Activated CD4-positive, alpha-beta T cell treated with anti-CD3 and anti-CD28 coated beads, Interleukin-2, amount 50 U/mL, for 24 hours (primary cell): ENCODE data around the gene PSMD8.
"Not testable (repeated sequence)": the region's sequence is repeated elsewhere in the genome, so short reads cannot be mapped to it uniquely, and the experiment has no call there.

ENCODE experiments used
- DNase-seq, 2 donors: peaks; one replicate each; pipeline ENCODE4 v3.0.0-alpha.2; 2020; ENCODE audit warnings: low read depth in 1 of 2, low spot score in 1 of 2

Gene PSMD8

GRCh38 chr19:38374332-38375097 lies at the start of gene PSMD8:
Gene PSMD8, plus strand, starts transcription at chr19:38374571. Its CDS starts 31 bp downstream, at chr19:38374602.
- peak; percentile 95 to 98 for DNase-seq

- DNase-seq, result no peak
Measured at GRCh38 chr19:38326591-38326990, 47.8 kb upstream of the PSMD8 start.

- DNase-seq, result no peak
Measured at GRCh38 chr19:38329651-38330050, 44.7 kb upstream of the PSMD8 start.

- no peak for DNase-seq
Measured at GRCh38 chr19:38331728-38332127, 42.6 kb upstream of the PSMD8 start.

DNA sequence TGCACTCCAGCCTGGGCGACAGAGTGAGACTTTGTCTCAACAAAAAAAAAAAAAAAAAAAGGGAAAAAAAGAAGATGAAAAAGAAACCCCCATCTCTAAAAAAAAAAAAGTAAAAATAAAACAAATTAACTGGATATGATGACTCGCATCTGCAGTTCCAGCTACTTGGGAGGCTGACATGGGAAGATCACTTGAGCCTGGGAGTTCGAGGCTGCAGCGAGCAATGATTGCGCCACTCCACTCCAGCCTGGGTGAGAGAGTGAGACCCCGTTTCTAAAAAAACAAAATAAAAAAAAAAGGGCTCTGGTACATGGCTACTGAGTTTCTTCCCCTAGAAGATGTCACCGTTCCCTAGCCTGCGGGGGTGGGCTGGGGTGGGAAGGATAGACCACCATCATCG lies 41.1 kb upstream of the PSMD8 start:
- no peak for DNase-seq

GRCh38 chr19:38335949-38336637 lies 38.3 kb upstream of the PSMD8 start:
- DNase-seq, result peak; percentile 81 to 95

- DNase-seq, result peak; percentile 84 to 94
Measured at GRCh38 chr19:38336638-38337359, 37.6 kb upstream of the PSMD8 start.

- DNase-seq, result no peak
Measured at GRCh38 chr19:38337360-38337653, 37.1 kb upstream of the PSMD8 start.

DNA sequence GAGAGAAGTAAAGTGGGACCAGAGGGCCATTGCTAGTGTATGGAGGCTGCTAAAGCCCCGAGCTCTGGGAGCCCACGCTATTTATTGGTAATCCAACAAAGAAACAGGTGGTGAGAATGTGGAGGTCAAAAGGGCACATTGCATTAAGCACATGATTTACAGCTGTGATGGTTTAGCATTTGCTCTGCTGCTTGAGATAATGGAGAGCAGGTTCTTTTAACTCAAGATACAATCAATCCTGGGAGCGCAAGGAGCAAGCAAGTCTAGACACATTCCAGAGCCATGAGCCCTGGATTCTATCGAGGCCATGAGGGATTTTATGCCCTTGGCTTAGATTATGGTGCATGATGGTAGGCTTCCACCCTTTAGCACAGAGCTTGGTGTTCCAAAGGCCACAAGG lies 35.4 kb upstream of the PSMD8 start:
- not testable (repeated sequence) for DNase-seq

GRCh38 chr19:38340927-38341326 lies 33.4 kb upstream of the PSMD8 start:
- DNase-seq, result no peak

DNA sequence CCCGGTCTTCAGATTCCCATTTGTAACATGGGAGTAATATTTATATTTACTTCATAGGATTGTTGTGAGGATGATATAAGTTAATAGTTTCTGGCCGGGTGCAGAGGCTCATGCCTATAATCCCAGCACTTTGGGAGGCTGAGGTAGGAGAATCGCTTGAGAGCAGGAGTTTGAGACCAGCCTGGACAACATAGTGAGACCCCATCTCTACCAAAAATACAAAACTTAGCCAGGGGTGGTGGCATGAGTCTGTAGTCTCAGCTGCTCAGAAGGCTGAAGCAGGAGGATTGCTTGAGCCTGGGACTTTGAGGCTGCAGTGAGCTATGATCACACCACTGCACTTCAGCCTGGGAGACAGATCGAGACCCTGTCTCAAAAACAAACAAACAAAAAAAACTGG lies 27.5 kb upstream of the PSMD8 start:
- DNase-seq, result no peak

- no peak for DNase-seq
Measured at GRCh38 chr19:38350883-38351282, 23.5 kb upstream of the PSMD8 start.

DNA sequence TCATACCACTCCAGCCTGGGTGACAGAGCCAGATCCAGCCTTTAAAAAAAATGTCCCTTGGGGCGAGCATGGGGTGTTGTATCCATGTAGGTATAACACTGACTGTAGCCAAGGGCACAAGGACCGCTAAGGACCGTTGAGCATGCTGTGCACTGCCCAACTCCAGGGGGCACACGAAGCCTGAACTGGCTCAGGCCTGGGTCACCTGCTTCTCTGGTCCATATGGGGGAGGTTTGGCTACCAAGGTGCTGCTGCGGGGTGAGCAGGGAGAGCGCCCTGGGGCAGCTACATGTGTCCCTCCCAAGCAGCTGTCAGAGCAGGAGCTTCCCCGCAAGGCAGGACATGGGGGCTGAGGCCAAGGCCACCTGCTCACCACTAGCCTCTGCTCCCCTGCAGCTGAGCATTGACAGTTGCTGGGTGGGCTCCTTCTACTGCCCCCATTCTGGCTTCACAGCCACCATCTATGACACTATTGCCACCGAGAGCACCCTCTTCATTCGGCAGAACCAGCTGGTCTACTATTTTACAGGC lies 22.4 kb upstream of the PSMD8 start:
- DNase-seq, result no peak

GRCh38 chr19:38352611-38353010 lies 21.8 kb upstream of the PSMD8 start:
- no peak for DNase-seq

DNA sequence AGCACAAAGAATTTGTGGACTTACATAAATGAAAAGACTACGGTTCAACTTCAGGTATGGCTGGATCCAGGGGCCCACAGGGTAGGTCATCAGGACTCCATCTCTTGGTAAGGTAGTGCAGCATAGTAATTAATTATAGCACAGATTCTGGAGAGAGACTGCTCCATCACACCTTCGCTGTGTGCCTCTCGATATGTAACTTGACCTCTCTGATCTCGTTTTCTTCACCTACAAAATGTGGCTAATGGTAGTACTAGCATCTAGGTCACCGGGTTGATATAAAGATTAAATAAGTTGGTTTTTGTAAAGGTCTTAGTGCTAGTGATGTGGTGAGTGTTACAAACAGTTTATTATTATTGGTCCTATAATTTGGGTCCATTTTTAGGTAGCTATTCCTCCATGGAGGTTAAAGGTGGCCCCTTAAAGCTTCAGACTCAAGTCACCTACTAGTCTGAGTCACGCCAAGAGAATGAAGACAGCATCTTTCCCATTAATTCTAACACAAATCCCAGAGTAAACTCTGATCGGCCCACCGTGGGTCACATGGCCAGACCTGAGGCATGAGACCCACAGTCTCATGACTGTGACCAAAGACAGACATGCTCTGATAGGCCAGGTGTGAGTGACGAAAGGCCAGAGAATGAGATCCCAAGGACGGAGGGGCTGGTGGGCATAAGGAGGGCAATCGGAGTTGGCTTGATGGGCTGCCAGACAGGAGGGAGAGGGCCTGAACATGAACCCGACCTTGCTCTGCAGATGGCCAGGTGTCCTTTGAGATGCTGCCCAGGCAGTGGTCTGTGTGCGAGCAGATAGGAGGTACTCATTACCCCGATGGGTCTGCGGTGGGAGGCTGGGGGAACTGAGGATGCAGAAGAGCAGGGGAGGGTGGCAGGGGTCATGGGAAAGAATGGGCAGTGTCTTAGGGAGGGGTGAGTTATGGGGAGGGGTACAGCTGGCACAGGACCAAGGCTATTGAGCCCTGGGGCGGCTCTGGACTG lies 18.3 kb upstream of the PSMD8 start:
- DNase-seq, result no peak

DNA sequence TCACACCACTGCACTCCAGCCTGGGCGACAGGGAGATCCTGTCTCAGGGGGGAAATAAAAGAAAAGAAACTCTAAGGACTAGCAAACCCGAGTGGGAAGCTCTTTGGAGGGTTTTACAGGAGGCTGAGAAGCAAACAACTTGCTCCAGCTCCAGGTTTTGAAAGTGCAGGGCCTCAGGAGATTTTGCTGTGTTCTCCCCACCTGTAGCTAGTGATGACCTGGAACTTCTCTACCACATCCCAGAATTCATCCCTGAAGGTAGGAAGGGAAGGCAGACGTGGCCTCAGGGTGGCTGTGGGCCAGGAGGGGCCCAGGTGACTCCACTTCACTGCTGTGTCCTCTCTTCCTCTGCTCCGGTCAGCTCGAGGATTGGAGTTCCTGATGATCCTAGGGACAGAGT lies 16.3 kb upstream of the PSMD8 start:
- DNase-seq, result no peak

DNA sequence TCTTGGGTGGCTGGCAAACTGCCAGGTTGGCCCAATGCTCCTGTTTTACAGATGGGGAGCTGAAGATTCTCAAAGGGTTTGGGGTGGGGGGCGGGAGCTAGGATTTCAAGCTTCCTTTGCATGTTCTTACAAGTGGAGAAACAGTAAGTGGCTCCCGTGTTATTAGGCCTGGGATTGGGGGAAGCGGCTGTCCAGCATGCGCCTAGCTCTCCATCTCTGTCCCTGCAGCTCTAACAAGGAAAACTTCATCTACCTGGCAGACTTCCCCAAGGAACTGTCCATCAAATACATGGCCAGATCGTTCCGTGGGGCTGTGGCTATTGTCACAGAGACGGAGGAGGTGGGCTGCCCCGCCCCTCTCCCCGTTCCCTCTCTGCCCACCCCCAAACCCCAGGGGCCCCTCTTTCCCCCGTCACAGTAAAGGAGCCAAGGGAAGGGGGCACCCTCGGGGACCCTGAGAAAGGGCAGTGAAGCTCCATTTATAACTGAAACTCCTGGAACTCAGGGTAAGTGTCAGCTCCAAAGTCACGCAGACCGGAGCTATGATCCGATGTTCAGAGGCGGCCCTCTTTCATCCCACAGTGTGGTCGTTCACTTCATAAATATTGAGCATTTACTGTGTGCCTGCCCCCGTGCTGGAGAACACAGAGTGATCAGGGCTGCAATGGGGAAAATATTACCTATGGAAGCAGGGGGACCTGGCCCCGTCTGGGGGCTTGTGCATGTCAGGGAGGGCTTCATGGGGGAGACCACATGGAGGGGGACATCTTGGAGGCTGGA lies 14.9 kb upstream of the PSMD8 start:
- DNase-seq, result no peak

- no peak for DNase-seq
Measured at GRCh38 chr19:38360351-38360750, 14.0 kb upstream of the PSMD8 start.

GRCh38 chr19:38360839-38361631 lies 13.3 kb upstream of the PSMD8 start:
- DNase-seq, result no peak
